HEK293 (cell line): Measurements from ENCODE around the gene TMEM181.

ENCODE experiments used
- CTCF ChIA-PET: fragments of 350-600 bp; formaldehyde crosslinking; extraction: SDS; loops from one replicate; lab custom pipeline; 2021; ENCODE audit warnings: antibody characterized with exemption; lab: Yijun Ruan, JAX
- POLR2A ChIA-PET: fragments of 300-600 bp; formaldehyde crosslinking; extraction: SDS; loops from one replicate; lab custom pipeline; 2020; ENCODE audit warnings: antibody characterized with exemption, inconsistent platforms; lab: Yijun Ruan, JAX
- H3K27ac ChIP-seq: fragments of 200-500 bp; sonication (Bioruptor generic); 2 replicates; pipeline ENCODE4 v1.5.1; 2014; ENCODE audit warnings: low read depth, low read length, control low read depth, inconsistent platforms; ENCODE audit errors: extremely low read depth
- H3K36me3 ChIP-seq, 2 experiments: fragments of 200-500 bp in 1 of 2; sonication (Bioruptor generic) in 1 of 2; 1 replicate in 1 of 2; 2 replicates in 1 of 2; pipeline ENCODE4 v1.5.1; 2014 to 2017; ENCODE audit warnings: inconsistent platforms in 2 of 2, low read length in 2 of 2; ENCODE audit not compliant: control insufficient read depth in 2 of 2, insufficient read depth in 1 of 2
- H3K4me1 ChIP-seq: fragments of 200-500 bp; sonication (Bioruptor generic); 2 replicates; pipeline ENCODE4 v1.5.1; 2014; ENCODE audit warnings: mild to moderate bottlenecking, low read length, inconsistent platforms; ENCODE audit not compliant: control insufficient read depth, insufficient read depth
- H3K4me3 ChIP-seq: 2 replicates; pipeline ENCODE4 v1.5.1; 2011; ENCODE audit warnings: low read depth, mild to moderate bottlenecking, control low read depth, low read length, moderate library complexity
- H3K9me3 ChIP-seq: fragments of 200-500 bp; sonication (Bioruptor generic); 2 replicates; pipeline ENCODE4 v1.5.1; 2014; ENCODE audit warnings: low read depth, low read length, inconsistent platforms; ENCODE audit not compliant: control insufficient read depth, insufficient read depth
- AEBP2 ChIP-seq: fragments of 450-650 bp; formaldehyde crosslinking; IDR thresholded peaks from 2 replicates; pipeline ENCODE4 v1.5.1; 2016; ENCODE audit warnings: missing biosample characterization, missing genetic modification characterization, borderline replicate concordance
- ATF2 ChIP-seq: fragments of 450-650 bp; formaldehyde crosslinking; IDR thresholded peaks from 2 replicates; pipeline ENCODE4 v1.5.1; 2016; ENCODE audit warnings: missing biosample characterization, missing genetic modification characterization, low read depth
- KLF1 ChIP-seq: fragments of 450-650 bp; formaldehyde crosslinking; IDR thresholded peaks from 2 replicates; pipeline ENCODE4 v1.5.1; 2016; ENCODE audit warnings: missing biosample characterization, missing genetic modification characterization
- REPIN1 ChIP-seq: fragments of 450-650 bp; formaldehyde crosslinking; IDR thresholded peaks from 2 replicates; pipeline ENCODE4 v1.5.1; 2017; ENCODE audit warnings: missing biosample characterization, missing genetic modification characterization, low read depth
- ZFP3 ChIP-seq: fragments of 450-650 bp; formaldehyde crosslinking; IDR thresholded peaks from 2 replicates; pipeline ENCODE4 v1.5.1; 2016; ENCODE audit warnings: low read depth, missing biosample characterization, missing genetic modification characterization
- ZFP41 ChIP-seq: fragments of 450-650 bp; formaldehyde crosslinking; IDR thresholded peaks from 2 replicates; pipeline ENCODE4 v1.5.1; 2016; ENCODE audit warnings: missing biosample characterization, missing genetic modification characterization, borderline replicate concordance
- ZNF18 ChIP-seq: fragments of 450-650 bp; formaldehyde crosslinking; IDR thresholded peaks from 2 replicates; pipeline ENCODE4 v1.5.1; 2016; ENCODE audit warnings: missing biosample characterization, missing genetic modification characterization
- ZNF239 ChIP-seq: fragments of 450-650 bp; formaldehyde crosslinking; IDR thresholded peaks from 2 replicates; pipeline ENCODE4 v1.5.1; 2016; ENCODE audit warnings: missing biosample characterization, missing genetic modification characterization
- ZNF404 ChIP-seq: fragments of 450-650 bp; formaldehyde crosslinking; IDR thresholded peaks from 2 replicates; pipeline ENCODE4 v1.5.1; 2017; ENCODE audit warnings: missing biosample characterization, missing genetic modification characterization
- ZNF473 ChIP-seq: fragments of 450-650 bp; formaldehyde crosslinking; IDR thresholded peaks from 2 replicates; pipeline ENCODE4 v1.5.1; 2017; ENCODE audit warnings: missing biosample characterization, missing genetic modification characterization
- ZNF48 ChIP-seq: fragments of 450-650 bp; formaldehyde crosslinking; IDR thresholded peaks from 2 replicates; pipeline ENCODE4 v1.5.1; 2016; ENCODE audit warnings: missing biosample characterization, missing genetic modification characterization
- ZNF501 ChIP-seq: fragments of 450-650 bp; formaldehyde crosslinking; IDR thresholded peaks from 2 replicates; pipeline ENCODE4 v1.5.1; 2016; ENCODE audit warnings: missing biosample characterization, missing genetic modification characterization
- ZNF548 ChIP-seq: fragments of 450-650 bp; formaldehyde crosslinking; IDR thresholded peaks from 2 replicates; pipeline ENCODE4 v1.5.1; 2016; ENCODE audit warnings: missing biosample characterization, missing genetic modification characterization
- ZNF585B ChIP-seq: fragments of 450-650 bp; formaldehyde crosslinking; IDR thresholded peaks from 2 replicates; pipeline ENCODE4 v1.5.1; 2016; ENCODE audit warnings: missing biosample characterization, missing genetic modification characterization
- ZNF624 ChIP-seq: fragments of 450-650 bp; formaldehyde crosslinking; IDR thresholded peaks from 2 replicates; pipeline ENCODE4 v1.5.1; 2017; ENCODE audit warnings: missing biosample characterization, missing genetic modification characterization
- ZNF626 ChIP-seq: fragments of 450-650 bp; sonication (Bioruptor Pico); formaldehyde crosslinking; IDR thresholded peaks from 2 replicates; pipeline ENCODE4 v1.5.1; 2018; ENCODE audit warnings: missing biosample characterization, missing genetic modification characterization, inconsistent platforms
- ZNF629 ChIP-seq: fragments of 450-650 bp; formaldehyde crosslinking; IDR thresholded peaks from 2 replicates; pipeline ENCODE4 v1.5.1; 2017; ENCODE audit warnings: missing biosample characterization, missing genetic modification characterization
- ZNF670 ChIP-seq: fragments of 450-650 bp; formaldehyde crosslinking; IDR thresholded peaks from 2 replicates; pipeline ENCODE4 v1.5.1; 2016; ENCODE audit warnings: missing biosample characterization, missing genetic modification characterization, low read depth
- ZNF76 ChIP-seq: fragments of 450-650 bp; formaldehyde crosslinking; IDR thresholded peaks from 2 replicates; pipeline ENCODE4; 2016; ENCODE audit warnings: low read depth, missing biosample characterization, missing genetic modification characterization, borderline replicate concordance
- ZNF777 ChIP-seq: fragments of 450-650 bp; formaldehyde crosslinking; IDR thresholded peaks from 2 replicates; pipeline ENCODE4 v1.5.1; 2017; ENCODE audit warnings: missing biosample characterization, missing genetic modification characterization, borderline replicate concordance

The TMEM181 gene

GRCh38 chr6:158575550-158575949, 15.7 kb downstream of the TMEM181 start:
- H3K27ac ChIP-seq: no peak overlapping the region
- no peaks in the 10 kb centered on the region for H3K4me1 ChIP-seq
- ChIA-PET CTCF (interaction anchor here (0.8 kb wide), 1 partner anchor 398 kb away, joined by 3 read pairs; no protein-coding TSS in a partner anchor), POLR2A (no interaction called here)
- H3K36me3 ChIP-seq: peaks cover 0 to 45% of the 10 kb centered on the region in 2 experiments; a peak in 1 of 3 replicates
- H3K9me3 ChIP-seq: no peaks in the 10 kb centered on the region
- no peak overlapping the region for H3K4me3 ChIP-seq
- TF ChIP-seq ZNF629 (tag by site-specific recombination): no peak
- no peak for TF ChIP-seq KLF1
- TF ChIP-seq ZNF777 (tag by site-specific recombination): no peak
- TF ChIP-seq ZFP41 (tag by site-specific recombination): no peak
- TF ChIP-seq AEBP2 (tag by site-specific recombination): no peak
- TF ChIP-seq REPIN1 (tag by site-specific recombination): no peak
- no peak for TF ChIP-seq ZNF585B (tag by site-specific recombination)

- TF ChIP-seq ZNF624 (tag by site-specific recombination) (no peak), ZFP3 (tag by site-specific recombination) (no peak), ZNF670 (tag by site-specific recombination) (no peak), ATF2 (tag by site-specific recombination) (no peak), ZNF501 (no peak), ZNF548 (tag by site-specific recombination) (no peak), ZNF473 (no peak), ZNF18 (tag by site-specific recombination) (no peak), ZNF404 (tag by site-specific recombination) (no peak), ZNF239 (tag by site-specific recombination) (no peak), ZNF76 (tag by site-specific recombination) (no peak), ZNF626 (no peak), ZNF48 (no peak)
- H3K27ac ChIP-seq: no peak overlapping the region
- POLR2A ChIA-PET: no interaction called here
- H3K4me3 ChIP-seq: no peak overlapping the region
- no peaks in the 10 kb centered on the region for H3K9me3 ChIP-seq
- peaks cover 24 to 76% of the 10 kb centered on the region in 2 experiments; a peak in 2 of 3 replicates for H3K36me3 ChIP-seq
- CTCF ChIA-PET: interaction anchor here (0.6 to 1.4 kb wide), 4 partner anchors 107 to 450 kb away, joined by 3 to 5 read pairs (median 4); no protein-coding TSS in a partner anchor
- no peaks in the 10 kb centered on the region for H3K4me1 ChIP-seq
Measured at GRCh38 chr6:158584236-158584651, 24.4 kb downstream of the TMEM181 start.
